GF-D8 (cell line): ENCODE measurements around the gene ZNF274.
"Not testable (repeated sequence)": the region's sequence is repeated elsewhere in the genome, so short reads cannot be mapped to it uniquely, and the experiment has no call there.

Experiments
- DNase-seq: peaks from one replicate; lab custom pipeline; 2025; lab: John Stamatoyannopoulos, UW

Gene ZNF274

DNA sequence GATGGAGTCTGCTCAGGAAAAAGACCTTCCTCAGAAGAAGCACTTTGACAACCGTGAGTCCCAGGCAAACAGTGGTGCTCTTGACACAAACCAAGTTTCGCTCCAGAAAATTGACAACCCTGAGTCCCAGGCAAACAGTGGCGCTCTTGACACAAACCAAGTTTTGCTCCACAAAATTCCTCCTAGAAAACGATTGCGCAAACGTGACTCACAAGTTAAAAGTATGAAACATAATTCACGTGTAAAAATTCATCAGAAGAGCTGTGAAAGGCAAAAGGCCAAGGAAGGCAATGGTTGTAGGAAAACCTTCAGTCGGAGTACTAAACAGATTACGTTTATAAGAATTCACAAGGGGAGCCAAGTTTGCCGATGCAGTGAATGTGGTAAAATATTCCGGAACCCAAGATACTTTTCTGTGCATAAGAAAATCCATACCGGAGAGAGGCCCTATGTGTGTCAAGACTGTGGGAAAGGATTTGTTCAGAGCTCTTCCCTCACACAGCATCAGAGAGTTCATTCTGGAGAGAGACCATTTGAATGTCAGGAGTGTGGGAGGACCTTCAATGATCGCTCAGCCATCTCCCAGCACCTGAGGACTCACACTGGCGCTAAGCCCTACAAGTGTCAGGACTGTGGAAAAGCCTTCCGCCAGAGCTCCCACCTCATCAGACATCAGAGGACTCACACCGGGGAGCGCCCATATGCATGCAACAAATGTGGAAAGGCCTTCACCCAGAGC, 29.6 kb downstream of the ZNF274 start:
- no peak for DNase-seq

DNA sequence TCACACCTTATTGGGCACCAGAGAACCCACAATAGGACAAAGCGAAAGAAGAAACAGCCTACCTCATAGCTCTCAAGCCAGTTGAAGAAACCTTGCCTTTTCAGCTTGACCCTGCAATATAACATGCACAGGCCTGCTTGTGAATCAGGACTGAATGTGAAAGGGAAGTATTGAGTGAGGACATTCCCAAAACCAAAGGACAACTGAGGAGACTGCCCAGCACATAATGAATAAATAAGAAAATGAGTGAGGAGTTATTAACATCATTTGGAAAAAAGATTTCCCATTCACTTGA, 30.2 kb downstream of the ZNF274 start:
- no peak for DNase-seq

DNA sequence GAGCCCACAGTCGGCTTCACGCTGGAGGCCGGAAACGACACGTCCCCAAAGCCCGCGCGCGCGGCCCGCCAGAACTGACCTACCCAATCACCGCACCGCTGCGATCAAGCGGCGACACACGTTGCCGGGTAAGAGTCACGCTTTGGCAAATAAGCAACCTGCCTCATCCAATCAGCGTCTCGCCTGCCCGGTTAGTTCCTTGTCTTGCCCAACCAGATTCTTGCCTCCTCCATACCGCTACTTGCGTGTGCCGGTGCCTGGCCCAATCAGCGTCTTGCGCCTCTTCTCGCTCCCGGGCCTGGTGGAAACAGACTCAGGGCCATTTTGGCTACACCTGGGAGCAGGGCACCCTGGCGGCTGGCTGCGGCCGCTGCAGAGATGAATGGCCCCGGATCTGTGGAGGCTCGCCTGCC, 34.2 kb downstream of the ZNF274 start:
- DNase-seq: no peak

GRCh38 chr19:58217607-58218391, 34.9 kb downstream of the ZNF274 start:
- no peak for DNase-seq

DNA sequence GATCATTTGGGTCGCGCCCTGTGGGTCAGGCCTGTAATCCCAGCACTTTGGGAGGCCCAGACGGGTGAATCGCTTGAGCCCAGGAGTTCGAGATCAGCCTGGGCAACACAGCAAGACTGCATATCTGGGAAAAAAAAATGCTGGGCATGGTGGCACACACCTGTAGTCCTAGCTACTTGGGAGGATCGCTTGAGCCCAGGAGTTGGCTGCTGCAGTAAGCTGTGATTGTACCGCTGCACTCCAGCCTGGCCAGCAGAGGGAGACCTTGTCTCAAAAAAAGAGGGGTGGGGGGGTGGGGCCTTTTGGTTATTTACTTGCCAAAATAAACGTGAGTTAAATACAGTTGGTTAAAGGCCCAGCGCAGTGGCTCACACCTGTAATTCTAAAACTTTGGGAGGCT, 36.0 kb downstream of the ZNF274 start:
- no peak for DNase-seq

- DNase-seq: no peak
These were observed 45.2 kb downstream of the ZNF274 start for GRCh38 chr19:58227964-58228584.

DNA sequence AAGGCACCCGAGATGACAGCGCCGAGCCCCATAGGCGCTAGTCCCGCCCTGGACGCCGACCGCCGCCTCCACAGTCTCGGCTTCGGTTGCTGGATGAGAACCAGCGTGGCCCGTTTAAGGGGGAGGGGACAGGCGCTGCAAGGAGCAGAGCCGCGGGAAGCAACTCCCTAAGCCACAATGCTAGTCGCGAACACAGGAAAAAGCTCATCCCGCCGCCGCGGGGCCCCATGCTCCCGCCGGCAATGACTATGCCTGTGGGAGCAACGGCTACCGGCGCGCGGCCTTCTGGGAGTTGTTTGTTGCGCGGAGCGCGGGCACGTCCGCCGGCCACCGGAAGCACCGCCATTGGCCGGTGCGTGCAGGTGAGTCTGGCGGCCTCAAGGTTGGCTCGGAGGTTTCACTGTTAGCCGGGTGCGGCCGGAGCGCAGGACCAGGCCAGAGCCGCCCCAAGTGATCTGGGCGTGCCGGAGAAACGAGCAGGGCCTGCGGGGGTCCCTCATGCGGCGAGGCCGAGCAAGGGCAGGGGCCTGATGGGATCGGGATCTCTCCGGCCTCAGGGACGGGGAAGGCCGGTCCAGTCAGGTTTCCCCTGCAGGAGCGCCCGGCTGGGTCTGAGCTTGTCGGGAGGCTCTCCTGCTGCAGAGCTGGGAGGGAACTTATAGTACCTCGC, 45.9 kb downstream of the ZNF274 start, which contains the start of gene ZNF544:
Gene ZNF544 (plus strand): TSS at position 330 of the 670 bp plus-strand sequence. CDS start 15,110 bp downstream, outside the sequence.
- DNase-seq: peak; percentile 62

DNA sequence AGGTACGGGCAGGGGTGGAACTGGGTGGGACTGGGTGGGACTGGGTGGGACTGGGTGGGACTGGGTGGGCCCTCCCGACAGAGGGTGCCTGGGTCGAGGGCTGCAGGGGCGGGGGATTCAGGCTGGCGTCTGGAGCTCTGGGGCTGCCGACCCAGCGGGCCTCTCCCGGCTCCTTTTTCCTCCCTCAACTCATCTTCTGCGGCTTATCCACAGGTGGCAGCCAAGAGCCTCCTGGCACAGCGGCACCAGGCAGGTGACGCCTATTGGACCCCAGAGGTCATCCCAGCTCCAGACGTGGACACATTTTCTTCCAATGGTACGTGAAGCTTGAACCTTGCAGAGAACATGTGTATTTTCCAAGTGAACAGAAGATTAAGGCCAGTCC, 46.4 kb downstream of the ZNF274 start:
- DNase-seq: peak; percentile 2

DNA sequence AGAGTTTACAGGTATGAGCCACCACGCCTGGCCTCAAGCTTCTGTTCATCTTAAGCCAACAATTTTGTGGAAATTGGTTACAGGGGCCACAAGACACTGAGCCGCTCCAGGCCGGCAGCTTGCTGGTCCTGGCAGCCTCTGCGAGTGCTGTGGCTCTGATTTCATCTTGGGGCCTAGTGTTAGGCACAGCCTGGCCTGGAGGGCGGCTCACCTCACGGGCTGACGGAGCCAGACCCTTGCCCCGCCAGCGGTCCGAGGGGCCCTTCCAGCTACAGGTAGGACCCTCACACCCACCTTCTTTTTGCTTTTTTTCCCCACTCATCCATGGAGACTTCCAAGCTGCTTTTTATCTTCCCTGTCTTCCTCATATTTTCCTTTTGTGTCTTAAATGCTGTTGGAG, 54.5 kb downstream of the ZNF274 start:
- no peak for DNase-seq

GRCh38 chr19:58243351-58243750, 60.5 kb downstream of the ZNF274 start:
- no peak for DNase-seq

DNA sequence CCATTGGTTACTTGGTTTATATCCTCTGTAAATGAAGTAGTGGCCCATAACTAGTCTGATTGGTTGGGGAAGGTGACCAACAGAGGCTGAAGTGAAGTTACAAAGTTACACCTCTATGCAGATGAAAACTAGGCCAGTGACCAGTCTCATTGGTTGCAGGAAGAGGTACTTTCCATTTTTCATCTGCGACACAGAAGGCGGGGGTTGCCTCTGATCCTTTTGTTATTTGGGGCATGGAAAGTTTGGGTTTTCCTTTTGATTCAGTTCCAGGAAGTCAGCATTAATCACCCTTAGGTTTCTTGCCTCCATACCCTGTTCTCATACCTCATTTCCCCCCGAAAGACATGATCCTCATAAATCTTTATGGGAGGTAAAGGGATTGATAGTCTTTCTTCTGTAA, 66.0 kb downstream of the ZNF274 start:
- no peak for DNase-seq

- DNase-seq: no peak
These were observed 69.3 kb downstream of the ZNF274 start for GRCh38 chr19:58252102-58252685.

- DNase-seq: not testable (repeated sequence)
These were observed 75.4 kb downstream of the ZNF274 start for GRCh38 chr19:58258259-58258658.

GRCh38 chr19:58261600-58261967, 78.7 kb downstream of the ZNF274 start:
- DNase-seq: no peak

- DNase-seq: no peak
These were observed 79.4 kb downstream of the ZNF274 start for GRCh38 chr19:58261968-58262921.

GRCh38 chr19:58262922-58263296, 80.0 kb downstream of the ZNF274 start:
- DNase-seq: no peak
